Activated CD8-positive, alpha-beta T cell treated with anti-CD3 and anti-CD28 coated beads, Interleukin-2, amount 10 ng/mL, durations not matched to agents 7 days and 5 days (primary cell): ENCODE measurements around the gene ZNF620. TPM values are rescaled to one million over a fixed set of nuclear protein-coding genes. Genes with fewer than 3 reads are reported as not detected.
"Not testable (repeated sequence)": the region's sequence is repeated elsewhere in the genome, so short reads cannot be mapped to it uniquely, and the experiment has no call there.

ENCODE experiments used
- ATAC-seq: fragments of 150-1000 bp; cut with Tn5 transposase; one replicate; pipeline ENCODE4 v1.10.0; 2021; ENCODE audit warnings: moderate library complexity
- CTCF ChIA-PET: fragments of 350-600 bp; sonication (Branson Sonifier 250); formaldehyde crosslinking; loops from one replicate; lab custom pipeline; 2021; ENCODE audit warnings: antibody characterized with exemption; lab: Charles Lee
- POLR2A ChIA-PET: fragments of 350-600 bp; sonication (Branson Sonifier 250); formaldehyde crosslinking; loops from one replicate; lab custom pipeline; 2021; ENCODE audit warnings: antibody characterized with exemption; lab: Charles Lee
- DNase-seq: peaks from one replicate; pipeline ENCODE4 v3.0.0-alpha.2; 2020
- H3K27ac Mint-ChIP-seq: one replicate; pipeline ENCODE4 v1.8.0; 2021; ENCODE audit warnings: mild to moderate bottlenecking, mixed read lengths
- H3K27me3 Mint-ChIP-seq: one replicate; pipeline ENCODE4 v1.8.0; 2021; ENCODE audit warnings: low read depth, mixed read lengths
- H3K36me3 Mint-ChIP-seq: one replicate; pipeline ENCODE4 v1.8.0; 2021; ENCODE audit warnings: low read depth, mixed read lengths
- H3K4me1 Mint-ChIP-seq: one replicate; pipeline ENCODE4 v1.8.0; 2021; ENCODE audit warnings: low read depth, mixed read lengths
- H3K4me3 Mint-ChIP-seq: one replicate; pipeline ENCODE4 v1.8.0; 2021; ENCODE audit warnings: mild to moderate bottlenecking, mixed read lengths
- H3K9me3 Mint-ChIP-seq: one replicate; pipeline ENCODE4 v1.8.0; 2022; ENCODE audit warnings: mixed read lengths; ENCODE audit not compliant: insufficient read depth
- total RNA-seq, 2 experiments: library from RNA; stranded (reverse); gene quantifications; one replicate each; pipeline ENCODE4 v1.2.3, GENCODE V29; 2021

ZNF620 gene
- total RNA-seq, 2 experiments from 2014 or later, result 4.0 to 4.6 TPM

- no peak overlapping the region for H3K27ac Mint-ChIP-seq
- peaks cover 12% of the 10 kb centered on the region for H3K9me3 Mint-ChIP-seq
- H3K4me3 Mint-ChIP-seq, result no peak overlapping the region
- H3K27me3 Mint-ChIP-seq, result no peaks in the 10 kb centered on the region
- H3K36me3 Mint-ChIP-seq, result peaks cover 83% of the 10 kb centered on the region
- no peak for ATAC-seq
- no peaks in the 10 kb centered on the region for H3K4me1 Mint-ChIP-seq
- CTCF ChIA-PET, result no interaction called here
- POLR2A ChIA-PET, result interaction anchor here (0.7 kb wide), 1 partner anchor 86 kb away, joined by 3 read pairs; no protein-coding TSS in a partner anchor
- no peak for DNase-seq
Observed at GRCh38 chr3:40534283-40534682, 28.4 kb downstream of the ZNF620 start.

- no peaks in the 10 kb centered on the region for H3K27me3 Mint-ChIP-seq
- ChIA-PET CTCF (interaction anchor here (0.7 kb wide), 1 partner anchor 33 kb away, joined by 3 read pairs; no protein-coding TSS in a partner anchor), POLR2A (no interaction called here)
- no peak overlapping the region for H3K27ac Mint-ChIP-seq
- H3K36me3 Mint-ChIP-seq, result no peaks in the 10 kb centered on the region
- no peaks in the 10 kb centered on the region for H3K4me1 Mint-ChIP-seq
- H3K9me3 Mint-ChIP-seq, result no peaks in the 10 kb centered on the region
- H3K4me3 Mint-ChIP-seq, result no peak overlapping the region
- no peak for ATAC-seq
- no peak for DNase-seq
Observed at GRCh38 chr3:40546816-40547215, 41.0 kb downstream of the ZNF620 start.

GRCh38 chr3:40550167-40550566 lies 44.3 kb downstream of the ZNF620 start:
- no peaks in the 10 kb centered on the region for H3K4me1 Mint-ChIP-seq
- H3K36me3 Mint-ChIP-seq, result no peaks in the 10 kb centered on the region
- H3K9me3 Mint-ChIP-seq, result no peaks in the 10 kb centered on the region
- H3K27ac Mint-ChIP-seq, result no peak overlapping the region
- POLR2A ChIA-PET, result no interaction called here
- H3K27me3 Mint-ChIP-seq, result no peaks in the 10 kb centered on the region
- DNase-seq, result no peak
- no peak overlapping the region for H3K4me3 Mint-ChIP-seq
- no peak for ATAC-seq
- CTCF ChIA-PET, result no interaction called here

GRCh38 chr3:40557575-40558161 lies 51.8 kb downstream of the ZNF620 start:
- no peak for ATAC-seq
- no peak overlapping the region for H3K27ac Mint-ChIP-seq
- POLR2A ChIA-PET, result no interaction called here
- H3K4me1 Mint-ChIP-seq, result no peaks in the 10 kb centered on the region
- no peak overlapping the region for H3K4me3 Mint-ChIP-seq
- H3K36me3 Mint-ChIP-seq, result no peaks in the 10 kb centered on the region
- no peaks in the 10 kb centered on the region for H3K9me3 Mint-ChIP-seq
- DNase-seq, result no peak
- CTCF ChIA-PET, result no interaction called here
- H3K27me3 Mint-ChIP-seq, result no peaks in the 10 kb centered on the region

DNA sequence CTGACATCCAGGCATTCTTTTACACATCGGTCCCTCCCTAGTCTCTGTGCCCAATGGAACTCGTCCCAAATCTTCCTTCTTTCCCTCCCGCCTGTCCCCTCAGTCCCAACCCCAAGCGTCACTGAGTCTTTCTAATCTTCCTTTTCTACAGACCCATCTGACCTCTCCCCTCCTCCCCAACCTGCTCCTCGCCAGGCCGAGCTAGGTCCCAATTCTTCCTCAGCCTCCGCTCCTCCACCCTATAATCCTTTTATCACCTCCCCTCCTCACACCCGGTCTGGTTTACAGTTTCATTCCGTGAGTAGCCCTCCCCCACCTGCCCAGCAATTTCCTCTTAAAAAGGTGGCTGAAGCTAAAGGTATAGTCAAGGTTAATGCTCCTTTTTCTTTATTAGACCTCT lies 56.6 kb downstream of the ZNF620 start:
- H3K27ac Mint-ChIP-seq, H3K4me1 Mint-ChIP-seq, POLR2A ChIA-PET, CTCF ChIA-PET, ATAC-seq, H3K27me3 Mint-ChIP-seq, H3K9me3 Mint-ChIP-seq, DNase-seq, H3K36me3 Mint-ChIP-seq, H3K4me3 Mint-ChIP-seq: not testable (repeated sequence)

DNA sequence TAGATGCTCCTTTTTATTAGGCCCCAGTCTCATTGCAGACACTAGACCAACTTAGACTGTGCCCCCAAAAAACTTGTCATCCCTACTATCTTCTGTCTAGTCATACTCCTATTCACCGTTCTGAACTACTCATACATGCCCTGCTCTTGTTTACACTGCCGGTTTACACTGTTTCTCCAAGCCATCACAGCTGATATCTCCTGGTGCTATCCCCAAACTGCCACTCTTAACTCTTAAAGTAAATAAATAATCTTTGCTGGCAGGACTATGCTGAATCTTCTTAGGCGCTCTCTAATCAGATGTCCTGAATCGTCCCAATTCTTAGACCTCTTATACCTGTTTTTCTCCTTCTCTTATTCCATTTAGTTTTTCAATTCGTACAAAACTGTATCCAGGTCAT lies 59.8 kb downstream of the ZNF620 start:
- H3K27ac Mint-ChIP-seq, H3K4me3 Mint-ChIP-seq, POLR2A ChIA-PET, H3K36me3 Mint-ChIP-seq, CTCF ChIA-PET, ATAC-seq, H3K4me1 Mint-ChIP-seq, H3K9me3 Mint-ChIP-seq, DNase-seq, H3K27me3 Mint-ChIP-seq: not testable (repeated sequence)

GRCh38 chr3:40566694-40567093 lies 60.9 kb downstream of the ZNF620 start:
- no peak overlapping the region for H3K4me3 Mint-ChIP-seq
- H3K27ac Mint-ChIP-seq, result no peak overlapping the region
- ATAC-seq (no peak), DNase-seq (no peak)
- H3K36me3 Mint-ChIP-seq, result no peaks in the 10 kb centered on the region
- no peaks in the 10 kb centered on the region for H3K9me3 Mint-ChIP-seq
- ChIA-PET POLR2A (no interaction called here), CTCF (interaction anchor here (2.1 kb wide), 1 partner anchor 18 kb away, joined by 5 read pairs; no protein-coding TSS in a partner anchor)
- peaks cover 6% of the 10 kb centered on the region for H3K27me3 Mint-ChIP-seq
- no peaks in the 10 kb centered on the region for H3K4me1 Mint-ChIP-seq

Other genes starting within 250 kb of the ZNF620 start
- gene EIF1B, start 196.3 kb upstream of the ZNF620 start, total RNA-seq, result 10 to 100 TPM; 33.1 to 33.2 TPM
- gene ENTPD3, start 118.9 kb upstream of the ZNF620 start, total RNA-seq, result not detected
- 1,000 to 10,000 TPM; 1,835 to 1,964 TPM for gene RPL14, start 48.7 kb upstream of the ZNF620 start, total RNA-seq
- gene ZNF619, start 28.9 kb upstream of the ZNF620 start, total RNA-seq, result 1 to 10 TPM; 6.7 to 8.5 TPM
- gene ZNF621, start 18.9 kb downstream of the ZNF620 start, total RNA-seq, result 10 to 100 TPM; 22.0 to 22.6 TPM